Activated effector memory CD4-positive, alpha-beta T cell treated with Interleukin-2 at 50 U/mL for 16 hours (primary cell): Measurements from ENCODE around the gene TSNAX.
"Not testable (repeated sequence)": the region's sequence is repeated elsewhere in the genome, so short reads cannot be mapped to it uniquely, and the experiment has no call there.

ENCODE experiments used
- DNase-seq: peaks from one replicate; pipeline ENCODE4 v3.0.0-alpha.2; 2020

The TSNAX gene

GRCh38 chr1:231528172-231529029 lies at the start of gene TSNAX:
TSS of gene TSNAX (plus strand) at chr1:231528669. CDS start at chr1:231528811, 142 bp downstream.
- DNase-seq: peak; percentile 87

- no peak for DNase-seq
Observed at GRCh38 chr1:231478811-231479210, 49.7 kb upstream of the TSNAX start.

- no peak for DNase-seq
Observed at GRCh38 chr1:231480008-231480407, 48.5 kb upstream of the TSNAX start.

- no peak for DNase-seq
Observed at GRCh38 chr1:231481289-231481688, 47.2 kb upstream of the TSNAX start.

- no peak for DNase-seq
Observed at GRCh38 chr1:231485029-231485784, 43.3 kb upstream of the TSNAX start.

- DNase-seq: no peak
Observed at GRCh38 chr1:231487019-231487418, 41.5 kb upstream of the TSNAX start.

GRCh38 chr1:231487910-231488309 lies 40.6 kb upstream of the TSNAX start:
- no peak for DNase-seq

- DNase-seq: no peak
Observed at GRCh38 chr1:231493421-231494185, 34.9 kb upstream of the TSNAX start.

GRCh38 chr1:231494439-231495110 lies 33.9 kb upstream of the TSNAX start:
- DNase-seq: no peak

GRCh38 chr1:231497629-231498152 lies 30.8 kb upstream of the TSNAX start:
- no peak for DNase-seq

GRCh38 chr1:231499148-231499763 lies 29.2 kb upstream of the TSNAX start:
- no peak for DNase-seq

- DNase-seq: no peak
Observed at GRCh38 chr1:231500666-231501065, 27.8 kb upstream of the TSNAX start.

- DNase-seq: not testable (repeated sequence)
Observed at GRCh38 chr1:231503168-231503567, 25.3 kb upstream of the TSNAX start.

- DNase-seq: no peak
Observed at GRCh38 chr1:231507476-231508355, 20.8 kb upstream of the TSNAX start.

- no peak for DNase-seq
Observed at GRCh38 chr1:231508497-231508896, 20.0 kb upstream of the TSNAX start.

- no peak for DNase-seq
Observed at GRCh38 chr1:231508941-231509340, 19.5 kb upstream of the TSNAX start.

- DNase-seq: no peak
Observed at GRCh38 chr1:231512147-231512698, 16.2 kb upstream of the TSNAX start.

- no peak for DNase-seq
Observed at GRCh38 chr1:231515748-231516147, 12.7 kb upstream of the TSNAX start.

GRCh38 chr1:231517076-231517475 lies 11.4 kb upstream of the TSNAX start:
- DNase-seq: no peak

GRCh38 chr1:231518485-231519034 lies 9.9 kb upstream of the TSNAX start:
- no peak for DNase-seq
